ENCODE data around the gene ZNRF1. TPM values are rescaled to one million over a fixed set of nuclear protein-coding genes. Genes with fewer than 3 reads are reported as not detected.
A peak's percentile ranks its signal among the peaks of the same experiment; 100 is the strongest.
"Not testable (repeated sequence)": the region's sequence is repeated elsewhere in the genome, so short reads cannot be mapped to it uniquely, and the experiment has no call there.

ZNRF1 gene
- total RNA-seq, 1 experiment from 2014 or later = 52.3 TPM

DNA sequence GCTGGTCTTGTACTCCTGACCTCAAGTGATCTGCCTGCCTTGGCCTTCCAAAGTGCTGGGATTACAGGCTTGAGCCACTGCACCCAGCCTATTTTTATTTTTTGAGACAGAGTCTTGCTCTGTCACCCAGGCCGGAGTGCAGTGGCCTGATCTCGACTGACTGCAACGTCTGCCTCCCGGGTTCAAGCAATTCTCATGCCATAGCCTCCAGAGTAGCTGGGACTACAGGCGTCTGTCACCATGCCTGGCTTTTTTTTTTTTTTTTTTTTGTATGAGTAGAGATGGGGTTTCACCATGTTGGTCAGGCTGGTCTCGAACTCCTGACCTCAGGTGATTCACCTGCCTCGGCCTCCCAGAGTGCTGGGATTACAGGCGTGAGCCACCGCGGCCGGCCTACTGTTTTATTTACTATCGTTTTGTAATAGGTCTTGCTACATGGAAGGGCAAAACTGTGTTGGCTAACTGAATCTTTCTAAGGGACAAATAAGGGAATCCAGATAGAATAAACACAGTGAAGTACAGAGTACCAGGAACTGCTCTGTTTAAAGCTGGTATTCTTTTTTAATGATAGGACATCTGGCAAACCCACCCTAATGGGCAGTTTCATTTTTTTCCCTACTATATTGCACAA lies 17.7 kb downstream of the ZNRF1 start:
- peaks cover 33% of the 10 kb centered on the region for H3K4me1 ChIP-seq (ENCODE audit: control insufficient read depth, insufficient read depth, low read length)
- intact Hi-C loops (cut with micrococcal nuclease; ENCODE audit: unreplicated experiment); DNase-seq (ENCODE audit: low read depth, low spot score); POLR2A ChIA-PET; BruUV-seq (replicated peaks); CTCF ChIA-PET; H3K4me3 ChIP-seq (ENCODE audit: low read depth in 2 of 2, low read length in 2 of 2); H3K36me3 ChIP-seq (ENCODE audit: control insufficient read depth, insufficient read depth, low read length); H3K27me3 ChIP-seq (ENCODE audit: control insufficient read depth, insufficient read depth, low read length); ATAC-seq; in situ Hi-C loops (cut with HindIII; ENCODE audit: low pct_unique_long_range_greater_than_20kb, low sequenced_read_pairs); H3K9me3 ChIP-seq (ENCODE audit: control insufficient read depth, insufficient read depth, low read depth, low read length); H3K27ac ChIP-seq (ENCODE audit: low read length): not testable (repeated sequence)

DNA sequence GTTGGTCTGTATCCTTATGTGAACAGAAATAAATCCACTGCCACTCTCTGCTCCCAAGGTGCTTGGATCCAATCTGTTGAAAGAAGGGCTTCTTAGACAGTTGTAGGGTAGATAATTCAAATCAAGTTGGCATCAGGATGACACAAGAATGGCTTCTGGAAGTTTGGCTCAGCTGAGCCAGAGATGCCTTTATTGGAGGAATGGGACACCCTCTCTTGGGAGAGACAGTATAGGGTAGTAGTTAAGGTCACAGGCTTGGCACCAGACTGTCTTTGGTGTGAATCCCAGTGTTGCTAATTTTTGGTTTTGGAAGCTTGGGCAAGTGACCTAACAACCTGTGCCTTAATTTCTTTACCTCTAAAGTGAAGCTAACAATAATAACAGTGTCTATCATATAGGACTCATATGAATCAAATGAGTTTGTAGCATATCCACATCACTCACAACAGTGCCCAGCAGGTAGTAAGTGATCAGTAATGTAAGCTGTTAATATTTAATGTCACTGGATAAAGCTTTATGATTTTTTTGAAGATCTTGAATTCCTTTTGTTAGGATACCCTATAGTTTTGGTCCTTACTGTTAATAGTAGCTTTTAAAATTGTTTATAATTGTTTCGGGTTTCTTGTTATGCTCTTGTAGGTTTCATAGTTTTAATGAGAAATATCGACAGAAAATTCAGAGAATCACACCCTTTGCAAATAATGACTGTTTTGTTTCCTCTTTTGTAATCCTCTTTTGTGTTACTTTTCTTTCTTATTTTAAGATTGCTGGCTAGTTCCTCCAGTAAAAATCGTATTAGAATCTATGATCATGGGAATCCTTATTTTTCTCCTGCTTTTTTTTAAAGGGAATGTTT lies 19.1 kb downstream of the ZNRF1 start:
- no TSS peak for BruUV-seq (replicated peaks)
- in situ Hi-C loops (cut with HindIII; ENCODE audit: low pct_unique_long_range_greater_than_20kb, low sequenced_read_pairs) = no loop called here
- intact Hi-C loops (cut with micrococcal nuclease; ENCODE audit: unreplicated experiment) = no loop called here
- ChIA-PET POLR2A (no interaction called here), CTCF (no interaction called here)
- Histone ChIP-seq H3K9me3 (ENCODE audit: control insufficient read depth, insufficient read depth, low read depth, low read length) (peaks cover 6% of the 10 kb centered on the region; the same call in 1 of the 2 replicates), H3K36me3 (ENCODE audit: control insufficient read depth, insufficient read depth, low read length) (no peaks in the 10 kb centered on the region), H3K27me3 (ENCODE audit: control insufficient read depth, insufficient read depth, low read length) (no peaks in the 10 kb centered on the region), H3K4me3 (ENCODE audit: low read depth in 2 of 2, low read length in 2 of 2) (no peak overlapping the region), H3K27ac (ENCODE audit: low read length) (peak overlapping the region; percentile 69; the same call in 1 of the 2 replicates), H3K4me1 (ENCODE audit: control insufficient read depth, insufficient read depth, low read length) (peaks cover 20% of the 10 kb centered on the region)
- TF ChIP-seq, protein P1, sequence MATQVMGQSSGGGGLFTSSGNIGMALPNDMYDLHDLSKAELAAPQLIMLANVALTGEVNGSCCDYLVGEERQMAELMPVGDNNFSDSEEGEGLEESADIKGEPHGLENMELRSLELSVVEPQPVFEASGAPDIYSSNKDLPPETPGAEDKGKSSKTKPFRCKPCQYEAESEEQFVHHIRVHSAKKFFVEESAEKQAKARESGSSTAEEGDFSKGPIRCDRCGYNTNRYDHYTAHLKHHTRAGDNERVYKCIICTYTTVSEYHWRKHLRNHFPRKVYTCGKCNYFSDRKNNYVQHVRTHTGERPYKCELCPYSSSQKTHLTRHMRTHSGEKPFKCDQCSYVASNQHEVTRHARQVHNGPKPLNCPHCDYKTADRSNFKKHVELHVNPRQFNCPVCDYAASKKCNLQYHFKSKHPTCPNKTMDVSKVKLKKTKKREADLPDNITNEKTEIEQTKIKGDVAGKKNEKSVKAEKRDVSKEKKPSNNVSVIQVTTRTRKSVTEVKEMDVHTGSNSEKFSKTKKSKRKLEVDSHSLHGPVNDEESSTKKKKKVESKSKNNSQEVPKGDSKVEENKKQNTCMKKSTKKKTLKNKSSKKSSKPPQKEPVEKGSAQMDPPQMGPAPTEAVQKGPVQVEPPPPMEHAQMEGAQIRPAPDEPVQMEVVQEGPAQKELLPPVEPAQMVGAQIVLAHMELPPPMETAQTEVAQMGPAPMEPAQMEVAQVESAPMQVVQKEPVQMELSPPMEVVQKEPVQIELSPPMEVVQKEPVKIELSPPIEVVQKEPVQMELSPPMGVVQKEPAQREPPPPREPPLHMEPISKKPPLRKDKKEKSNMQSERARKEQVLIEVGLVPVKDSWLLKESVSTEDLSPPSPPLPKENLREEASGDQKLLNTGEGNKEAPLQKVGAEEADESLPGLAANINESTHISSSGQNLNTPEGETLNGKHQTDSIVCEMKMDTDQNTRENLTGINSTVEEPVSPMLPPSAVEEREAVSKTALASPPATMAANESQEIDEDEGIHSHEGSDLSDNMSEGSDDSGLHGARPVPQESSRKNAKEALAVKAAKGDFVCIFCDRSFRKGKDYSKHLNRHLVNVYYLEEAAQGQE (IDR thresholded peaks at IDR 0.05; ENCODE audit: insufficient read depth in 1 of 2, low read depth in 2 of 2, low read length in 1 of 2) = no peak
- TF ChIP-seq SIN3A (IDR thresholded peaks at IDR 0.05; ENCODE audit: borderline replicate concordance, insufficient read depth, low read depth, low read length) (no peak), TCF7L2 (IDR thresholded peaks at IDR 0.05; ENCODE audit: low read depth, low read length) (no peak)
- TF ChIP-seq, protein P2, sequence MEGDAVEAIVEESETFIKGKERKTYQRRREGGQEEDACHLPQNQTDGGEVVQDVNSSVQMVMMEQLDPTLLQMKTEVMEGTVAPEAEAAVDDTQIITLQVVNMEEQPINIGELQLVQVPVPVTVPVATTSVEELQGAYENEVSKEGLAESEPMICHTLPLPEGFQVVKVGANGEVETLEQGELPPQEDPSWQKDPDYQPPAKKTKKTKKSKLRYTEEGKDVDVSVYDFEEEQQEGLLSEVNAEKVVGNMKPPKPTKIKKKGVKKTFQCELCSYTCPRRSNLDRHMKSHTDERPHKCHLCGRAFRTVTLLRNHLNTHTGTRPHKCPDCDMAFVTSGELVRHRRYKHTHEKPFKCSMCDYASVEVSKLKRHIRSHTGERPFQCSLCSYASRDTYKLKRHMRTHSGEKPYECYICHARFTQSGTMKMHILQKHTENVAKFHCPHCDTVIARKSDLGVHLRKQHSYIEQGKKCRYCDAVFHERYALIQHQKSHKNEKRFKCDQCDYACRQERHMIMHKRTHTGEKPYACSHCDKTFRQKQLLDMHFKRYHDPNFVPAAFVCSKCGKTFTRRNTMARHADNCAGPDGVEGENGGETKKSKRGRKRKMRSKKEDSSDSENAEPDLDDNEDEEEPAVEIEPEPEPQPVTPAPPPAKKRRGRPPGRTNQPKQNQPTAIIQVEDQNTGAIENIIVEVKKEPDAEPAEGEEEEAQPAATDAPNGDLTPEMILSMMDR (IDR thresholded peaks at IDR 0.05) = no peak
- no peak for DNase-seq (ENCODE audit: low read depth, low spot score)
- no peak for ATAC-seq

DNA sequence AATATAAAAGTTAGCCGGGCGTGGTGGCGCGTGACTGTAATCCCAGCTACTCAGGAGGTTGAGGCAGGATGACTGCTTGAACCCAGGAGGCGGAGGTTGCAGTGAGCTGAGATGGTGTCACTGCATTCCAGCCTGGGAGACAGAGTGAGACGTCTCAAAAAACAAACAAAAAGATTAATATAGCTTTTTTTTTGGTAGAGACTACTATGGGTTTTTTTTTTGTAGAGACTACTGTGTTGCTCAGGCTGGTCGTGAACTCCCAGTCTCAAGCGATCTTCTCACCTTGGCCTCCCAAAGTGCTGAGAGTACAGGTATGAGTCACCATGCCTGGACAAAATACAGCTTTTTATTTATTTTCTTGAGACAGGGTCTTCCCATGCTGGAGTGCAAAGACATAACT lies 20.2 kb downstream of the ZNRF1 start:
- CTCF ChIA-PET = interaction anchor here (0.6 kb wide), 1 partner anchor 203 kb away, joined by 7 read pairs; no protein-coding TSS in a partner anchor
- peaks cover 6% of the 10 kb centered on the region; the same call in 1 of the 2 replicates for H3K9me3 ChIP-seq (ENCODE audit: control insufficient read depth, insufficient read depth, low read depth, low read length)
- no TSS peak for BruUV-seq (replicated peaks)

More for the DNA sequence above, 20.2 kb downstream of the ZNRF1 start:
- no peaks in the 10 kb centered on the region for H3K27me3 ChIP-seq (ENCODE audit: control insufficient read depth, insufficient read depth, low read length)
- peaks cover 17% of the 10 kb centered on the region for H3K4me1 ChIP-seq (ENCODE audit: control insufficient read depth, insufficient read depth, low read length)
- POLR2A ChIA-PET = no interaction called here
- H3K36me3 ChIP-seq (ENCODE audit: control insufficient read depth, insufficient read depth, low read length) = no peaks in the 10 kb centered on the region
- TF ChIP-seq, protein P1 (IDR thresholded peaks at IDR 0.05; ENCODE audit: insufficient read depth in 1 of 2, low read depth in 2 of 2, low read length in 1 of 2) = no peak
- TF ChIP-seq, protein P2 (IDR thresholded peaks at IDR 0.05) = no peak
- no peak for TF ChIP-seq POLR2AphosphoS5 (IDR thresholded peaks at IDR 0.05; ENCODE audit: low read depth, low read length)
- no peak for TF ChIP-seq TCF7L2 (IDR thresholded peaks at IDR 0.05; ENCODE audit: low read depth, low read length)
- no peak for TF ChIP-seq SIN3A (IDR thresholded peaks at IDR 0.05; ENCODE audit: borderline replicate concordance, insufficient read depth, low read depth, low read length)
- DNase-seq (ENCODE audit: low read depth, low spot score) (no peak), ATAC-seq (no peak)
- in situ Hi-C loops (cut with HindIII; ENCODE audit: low pct_unique_long_range_greater_than_20kb, low sequenced_read_pairs) = no loop called here
- H3K27ac ChIP-seq (ENCODE audit: low read length) = no peak overlapping the region
- intact Hi-C loops (cut with micrococcal nuclease; ENCODE audit: unreplicated experiment) = no loop called here
- H3K4me3 ChIP-seq (ENCODE audit: low read depth in 2 of 2, low read length in 2 of 2) = no peak overlapping the region
